ENCODE results near the gene SLC45A1.
"Not testable (repeated sequence)": the region's sequence is repeated elsewhere in the genome, so short reads cannot be mapped to it uniquely, and the experiment has no call there.

The SLC45A1 gene

GRCh38 chr1:8317647-8318381 is at the start of gene SLC45A1:
Gene SLC45A1, plus strand, starts transcription at chr1:8318114. Its CDS starts 6,216 bp downstream, at chr1:8324330.
- peak; percentile 35 for DNase-seq (ENCODE audit: low spot score)

GRCh38 chr1:8273036-8273435 is 44.9 kb upstream of the SLC45A1 start:
- DNase-seq (ENCODE audit: low spot score), result no peak

- DNase-seq (ENCODE audit: low spot score), result no peak
Observed at GRCh38 chr1:8274352-8274751, 43.6 kb upstream of the SLC45A1 start.

GRCh38 chr1:8276173-8276914 is 41.6 kb upstream of the SLC45A1 start:
- no peak for DNase-seq (ENCODE audit: low spot score)

- no peak for DNase-seq (ENCODE audit: low spot score)
Observed at GRCh38 chr1:8276932-8277331, 41.0 kb upstream of the SLC45A1 start.

GRCh38 chr1:8278677-8279076 is 39.2 kb upstream of the SLC45A1 start:
- not testable (repeated sequence) for DNase-seq (ENCODE audit: low spot score)

GRCh38 chr1:8281843-8282509 is 35.9 kb upstream of the SLC45A1 start:
- no peak for DNase-seq (ENCODE audit: low spot score)

GRCh38 chr1:8283058-8283884 is 34.6 kb upstream of the SLC45A1 start:
- no peak for DNase-seq (ENCODE audit: low spot score)

GRCh38 chr1:8284127-8284526 is 33.8 kb upstream of the SLC45A1 start:
- DNase-seq (ENCODE audit: low spot score), result no peak

- DNase-seq (ENCODE audit: low spot score), result peak; percentile 55
Observed at GRCh38 chr1:8285103-8285502, 32.8 kb upstream of the SLC45A1 start.

GRCh38 chr1:8285965-8286364 is 31.9 kb upstream of the SLC45A1 start:
- no peak for DNase-seq (ENCODE audit: low spot score)

GRCh38 chr1:8293118-8293517 is 24.8 kb upstream of the SLC45A1 start:
- peak; percentile 56 for DNase-seq (ENCODE audit: low spot score)

- DNase-seq (ENCODE audit: low spot score), result no peak
Observed at GRCh38 chr1:8293641-8294169, 24.2 kb upstream of the SLC45A1 start.

GRCh38 chr1:8294170-8294697 is 23.7 kb upstream of the SLC45A1 start:
- DNase-seq (ENCODE audit: low spot score), result no peak

GRCh38 chr1:8297245-8297644 is 20.7 kb upstream of the SLC45A1 start:
- no peak for DNase-seq (ENCODE audit: low spot score)

GRCh38 chr1:8299963-8300362 is 18.0 kb upstream of the SLC45A1 start:
- no peak for DNase-seq (ENCODE audit: low spot score)

GRCh38 chr1:8302081-8302956 is 15.6 kb upstream of the SLC45A1 start:
- no peak for DNase-seq (ENCODE audit: low spot score)

GRCh38 chr1:8303141-8303540 is 14.8 kb upstream of the SLC45A1 start:
- DNase-seq (ENCODE audit: low spot score), result no peak

GRCh38 chr1:8303876-8304275 is 14.0 kb upstream of the SLC45A1 start:
- no peak for DNase-seq (ENCODE audit: low spot score)

GRCh38 chr1:8307628-8308027 is 10.3 kb upstream of the SLC45A1 start:
- no peak for DNase-seq (ENCODE audit: low spot score)

Measured in LoVo (cell line).